PFSK-1 (cell line): Measurements from ENCODE around the gene KDM4B.

Source experiments
- POLR2AphosphoS5 ChIP-seq: IDR thresholded peaks from 2 replicates; pipeline ENCODE4 v1.6.1; 2012; ENCODE audit warnings: low read depth, mild to moderate bottlenecking, control low read depth, low read length, moderate library complexity
- TAF1 ChIP-seq: IDR thresholded peaks from 2 replicates; pipeline ENCODE4 v1.6.1; 2012; ENCODE audit warnings: low read length, control low read depth, borderline replicate concordance; ENCODE audit not compliant: insufficient read depth
- TF ChIP-seq, protein P1 (sequence below), 2 experiments: IDR thresholded peaks; 2 replicates each; pipeline versions ENCODE4 v1.6.1 to v1.8.0; 2011 to 2012; ENCODE audit warnings: low read depth in 2 of 2, low read length in 2 of 2, control low read depth in 1 of 2, inconsistent platforms in 1 of 2, mild to moderate bottlenecking in 1 of 2, moderate library complexity in 1 of 2; ENCODE audit not compliant: insufficient read depth in 1 of 2

DNA sequence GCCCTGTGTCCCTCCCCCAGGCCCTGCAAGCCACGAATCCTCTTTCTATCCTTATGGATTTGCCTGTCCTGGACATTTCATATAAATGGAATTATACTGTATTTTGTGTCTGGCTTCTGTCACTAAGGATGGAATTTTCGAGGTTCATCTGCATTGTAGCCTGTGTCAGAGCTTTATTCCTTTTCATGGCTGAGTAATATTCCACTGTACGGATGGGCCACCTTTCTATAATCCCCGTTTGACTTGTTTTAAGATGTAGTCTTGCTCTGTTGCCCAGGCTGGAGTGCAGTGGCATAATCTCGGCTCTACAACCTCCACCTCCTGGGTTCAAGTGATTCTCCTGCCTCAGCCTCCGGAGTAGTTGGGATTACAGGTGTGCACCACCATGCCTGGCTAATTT is 3.9 kb upstream of the KDM4B start:
- no peak for TF ChIP-seq POLR2AphosphoS5
- TF ChIP-seq, protein P1, sequence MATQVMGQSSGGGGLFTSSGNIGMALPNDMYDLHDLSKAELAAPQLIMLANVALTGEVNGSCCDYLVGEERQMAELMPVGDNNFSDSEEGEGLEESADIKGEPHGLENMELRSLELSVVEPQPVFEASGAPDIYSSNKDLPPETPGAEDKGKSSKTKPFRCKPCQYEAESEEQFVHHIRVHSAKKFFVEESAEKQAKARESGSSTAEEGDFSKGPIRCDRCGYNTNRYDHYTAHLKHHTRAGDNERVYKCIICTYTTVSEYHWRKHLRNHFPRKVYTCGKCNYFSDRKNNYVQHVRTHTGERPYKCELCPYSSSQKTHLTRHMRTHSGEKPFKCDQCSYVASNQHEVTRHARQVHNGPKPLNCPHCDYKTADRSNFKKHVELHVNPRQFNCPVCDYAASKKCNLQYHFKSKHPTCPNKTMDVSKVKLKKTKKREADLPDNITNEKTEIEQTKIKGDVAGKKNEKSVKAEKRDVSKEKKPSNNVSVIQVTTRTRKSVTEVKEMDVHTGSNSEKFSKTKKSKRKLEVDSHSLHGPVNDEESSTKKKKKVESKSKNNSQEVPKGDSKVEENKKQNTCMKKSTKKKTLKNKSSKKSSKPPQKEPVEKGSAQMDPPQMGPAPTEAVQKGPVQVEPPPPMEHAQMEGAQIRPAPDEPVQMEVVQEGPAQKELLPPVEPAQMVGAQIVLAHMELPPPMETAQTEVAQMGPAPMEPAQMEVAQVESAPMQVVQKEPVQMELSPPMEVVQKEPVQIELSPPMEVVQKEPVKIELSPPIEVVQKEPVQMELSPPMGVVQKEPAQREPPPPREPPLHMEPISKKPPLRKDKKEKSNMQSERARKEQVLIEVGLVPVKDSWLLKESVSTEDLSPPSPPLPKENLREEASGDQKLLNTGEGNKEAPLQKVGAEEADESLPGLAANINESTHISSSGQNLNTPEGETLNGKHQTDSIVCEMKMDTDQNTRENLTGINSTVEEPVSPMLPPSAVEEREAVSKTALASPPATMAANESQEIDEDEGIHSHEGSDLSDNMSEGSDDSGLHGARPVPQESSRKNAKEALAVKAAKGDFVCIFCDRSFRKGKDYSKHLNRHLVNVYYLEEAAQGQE (IDR thresholded peaks at IDR 0.05; ENCODE audit: insufficient read depth in 1 of 2, low read depth in 2 of 2, low read length in 2 of 2) = no peak
- no peak for TF ChIP-seq TAF1
